Measurements from ENCODE around the gene PRKAR1B.

The PRKAR1B gene

GRCh38 chr7:690478-691360, 36.4 kb downstream of the PRKAR1B start:
- DNase-seq, result no peak

- no peak for DNase-seq
Observed at GRCh38 chr7:685540-685939, 41.5 kb downstream of the PRKAR1B start.

- no peak for DNase-seq
Observed at GRCh38 chr7:684416-684815, 42.7 kb downstream of the PRKAR1B start.

- no peak for DNase-seq
Observed at GRCh38 chr7:683526-684205, 43.4 kb downstream of the PRKAR1B start.

GRCh38 chr7:682810-683209, 44.3 kb downstream of the PRKAR1B start:
- no peak for DNase-seq

GRCh38 chr7:681551-682307, 45.4 kb downstream of the PRKAR1B start:
- DNase-seq, result no peak

GRCh38 chr7:680411-681127, 46.5 kb downstream of the PRKAR1B start:
- DNase-seq, result no peak

GRCh38 chr7:676972-677385, 50.1 kb downstream of the PRKAR1B start:
- DNase-seq, result no peak

- no peak for DNase-seq
Observed at GRCh38 chr7:676246-676971, 50.7 kb downstream of the PRKAR1B start.

- DNase-seq, result no peak
Observed at GRCh38 chr7:674454-675410, 52.3 kb downstream of the PRKAR1B start.

GRCh38 chr7:673681-674453, 53.2 kb downstream of the PRKAR1B start:
- no peak for DNase-seq

- DNase-seq, result no peak
Observed at GRCh38 chr7:672891-673290, 54.2 kb downstream of the PRKAR1B start.

GRCh38 chr7:671415-672042, 55.6 kb downstream of the PRKAR1B start:
- no peak for DNase-seq

- DNase-seq, result no peak
Observed at GRCh38 chr7:670501-671390, 56.3 kb downstream of the PRKAR1B start.

GRCh38 chr7:668958-669357, 58.1 kb downstream of the PRKAR1B start:
- no peak for DNase-seq

GRCh38 chr7:668139-668931, 58.7 kb downstream of the PRKAR1B start:
- DNase-seq, result no peak

GRCh38 chr7:666454-667292, 60.4 kb downstream of the PRKAR1B start:
- no peak for DNase-seq

Measured in stimulated activated CD8-positive, alpha-beta memory T cell treated with anti-CD3 and anti-CD28 coated beads, Interleukin-4, amount 100 ng/mL, for 48 hours (primary cell).